Right lung (tissue), 5 donors: Measurements from ENCODE around the gene TSC22D3. TPM values are rescaled to one million over a fixed set of nuclear protein-coding genes. Genes with fewer than 3 reads are reported as not detected.
A peak's percentile ranks its signal among the peaks of the same experiment; 100 is the strongest.

Experiments
- DNase-seq, 2 donors: peaks; one replicate each; pipeline ENCODE4 v3.0.0-alpha.2; 2013
- polyA plus RNA-seq, 5 donors: library from polyadenylated mRNA; unstranded; fragments of 120-200 nt; gene quantifications; one replicate each; pipeline versions ENCODE4 v1.2.1 to v1.2.3, GENCODE V29; 2013; ENCODE audit warnings: inconsistent platforms in 1 of 5, low replicate concordance in 1 of 5; ENCODE audit not compliant: insufficient read length in 5 of 5, insufficient read depth in 1 of 5

The TSC22D3 gene
- polyA plus RNA-seq, 5 donors, result 120 to 130 (median 130) TPM

DNA sequence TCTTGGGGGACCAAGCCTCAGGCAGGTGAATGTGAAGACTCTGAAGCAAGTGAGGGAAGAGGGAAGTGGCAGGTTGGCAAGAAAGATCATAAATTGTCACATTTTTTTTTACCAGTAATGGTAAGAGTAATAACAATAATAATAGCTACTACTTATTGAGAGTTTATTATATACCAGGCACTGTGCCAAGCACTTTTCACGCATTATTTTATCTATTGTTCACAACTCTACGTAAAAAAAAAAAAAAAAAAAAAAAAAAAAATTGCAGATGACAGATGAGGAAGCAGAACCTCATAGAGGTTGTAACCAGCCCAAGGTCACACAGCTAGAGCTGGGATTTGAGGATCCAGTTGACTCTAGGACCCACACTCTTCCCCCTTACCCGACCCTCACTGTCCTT, 40.9 kb downstream of the TSC22D3 start:
- DNase-seq, result no peak

DNA sequence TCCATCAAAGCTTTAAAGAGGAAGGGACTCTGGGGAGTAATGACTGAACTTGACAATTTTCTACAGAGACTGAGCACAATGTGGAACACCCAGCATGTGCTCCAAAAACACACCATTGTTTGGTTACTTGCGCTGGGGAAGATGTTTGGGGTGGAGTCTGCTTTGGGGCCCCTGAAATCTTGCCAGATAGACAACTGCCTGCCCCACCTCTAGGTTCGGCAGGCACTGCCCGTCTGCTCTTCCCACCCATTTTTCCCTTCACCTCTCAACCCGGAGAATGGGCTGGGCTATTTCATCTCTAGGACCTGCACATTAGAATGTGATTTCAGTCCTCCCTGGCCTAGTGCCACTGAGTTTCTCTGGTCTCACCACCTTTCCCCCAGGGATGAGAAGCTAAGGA, 41.9 kb downstream of the TSC22D3 start:
- DNase-seq, result no peak

DNA sequence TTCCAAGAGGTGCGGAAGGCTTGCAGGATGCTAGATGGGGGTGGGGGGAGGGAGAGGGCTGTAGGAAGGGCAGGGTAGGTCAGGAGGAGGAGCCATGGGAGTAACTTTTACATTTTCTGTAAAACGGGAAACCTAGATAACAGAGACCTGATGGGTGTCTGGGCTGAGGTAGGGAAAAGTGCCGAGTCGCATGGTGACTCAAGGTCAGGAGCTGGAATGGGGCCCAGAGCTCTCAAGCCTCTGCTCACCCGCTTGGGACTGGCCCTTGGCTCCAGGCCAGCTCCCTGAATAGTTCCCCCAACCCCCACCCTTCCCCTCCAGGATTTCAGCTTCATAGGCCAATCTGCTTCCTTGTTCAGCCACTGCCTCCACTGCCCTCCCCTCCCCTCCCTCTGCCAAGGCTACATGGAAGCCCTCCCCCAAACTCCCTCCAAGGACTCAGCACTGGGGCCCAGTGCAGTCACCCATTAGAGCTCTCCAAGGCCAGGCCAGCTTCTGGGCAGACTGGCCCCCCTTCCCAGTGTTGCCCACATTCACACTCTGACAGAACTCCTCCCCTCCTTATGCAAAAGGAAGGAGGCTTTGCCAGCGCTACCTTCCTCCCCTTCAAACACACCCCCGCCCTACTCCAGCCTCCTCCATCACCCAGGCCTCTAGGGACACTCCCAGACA, 43.6 kb downstream of the TSC22D3 start:
- DNase-seq, result peak; percentile 78 to 84

DNA sequence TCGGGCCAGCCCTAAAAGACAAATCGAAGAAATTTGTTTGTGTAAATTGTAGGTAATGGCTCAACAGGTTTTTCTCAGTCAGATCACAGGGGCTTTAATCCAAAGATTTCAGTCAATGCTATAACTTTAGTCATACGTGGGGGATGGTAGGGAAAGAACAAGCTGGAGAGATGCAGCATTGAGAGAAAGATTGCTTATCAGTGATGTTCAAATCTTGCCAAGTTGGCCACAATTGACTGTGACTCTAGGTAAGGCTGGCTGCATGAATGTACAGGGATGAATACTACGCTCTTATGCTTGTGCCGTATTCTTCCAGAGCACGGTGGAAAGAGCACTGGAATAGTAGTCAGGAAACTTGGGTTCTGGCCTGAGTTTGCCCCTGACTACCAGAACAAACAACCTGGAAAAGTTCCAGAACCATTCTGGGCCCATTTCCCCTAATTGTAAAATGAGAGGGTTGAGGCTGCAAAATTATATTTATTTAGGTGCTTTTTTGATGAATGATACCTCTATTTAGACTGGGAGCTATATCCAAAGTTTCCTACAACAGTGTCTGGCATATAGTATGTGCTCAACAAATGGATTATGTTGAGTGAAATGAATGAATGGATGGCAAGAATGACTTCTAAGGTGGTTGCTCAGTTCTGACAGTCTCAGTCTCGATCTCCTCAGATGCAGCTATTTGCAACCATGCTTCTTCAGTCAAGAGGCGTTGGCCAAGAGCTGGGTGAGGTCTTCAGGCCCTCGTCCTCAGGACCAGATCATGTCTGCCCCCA, 44.4 kb downstream of the TSC22D3 start:
- DNase-seq, result no peak

DNA sequence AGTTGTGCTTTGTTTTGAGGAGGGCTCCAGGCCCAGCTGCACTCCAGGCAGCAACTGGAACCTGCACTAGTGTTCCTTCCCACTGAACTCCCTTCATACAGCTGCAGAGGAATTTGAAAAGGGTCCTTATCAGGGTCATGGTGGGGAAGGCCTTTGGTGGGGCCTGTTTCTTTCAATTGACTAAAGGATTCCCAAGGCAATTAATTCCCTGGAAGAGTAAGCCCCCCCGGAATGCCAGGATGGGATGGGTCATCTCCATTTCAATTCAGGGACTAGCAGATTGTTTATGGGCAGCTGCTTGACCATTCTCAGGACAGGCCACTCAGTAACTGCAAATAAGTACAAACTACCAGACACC, 45.3 kb downstream of the TSC22D3 start:
- no peak for DNase-seq

DNA sequence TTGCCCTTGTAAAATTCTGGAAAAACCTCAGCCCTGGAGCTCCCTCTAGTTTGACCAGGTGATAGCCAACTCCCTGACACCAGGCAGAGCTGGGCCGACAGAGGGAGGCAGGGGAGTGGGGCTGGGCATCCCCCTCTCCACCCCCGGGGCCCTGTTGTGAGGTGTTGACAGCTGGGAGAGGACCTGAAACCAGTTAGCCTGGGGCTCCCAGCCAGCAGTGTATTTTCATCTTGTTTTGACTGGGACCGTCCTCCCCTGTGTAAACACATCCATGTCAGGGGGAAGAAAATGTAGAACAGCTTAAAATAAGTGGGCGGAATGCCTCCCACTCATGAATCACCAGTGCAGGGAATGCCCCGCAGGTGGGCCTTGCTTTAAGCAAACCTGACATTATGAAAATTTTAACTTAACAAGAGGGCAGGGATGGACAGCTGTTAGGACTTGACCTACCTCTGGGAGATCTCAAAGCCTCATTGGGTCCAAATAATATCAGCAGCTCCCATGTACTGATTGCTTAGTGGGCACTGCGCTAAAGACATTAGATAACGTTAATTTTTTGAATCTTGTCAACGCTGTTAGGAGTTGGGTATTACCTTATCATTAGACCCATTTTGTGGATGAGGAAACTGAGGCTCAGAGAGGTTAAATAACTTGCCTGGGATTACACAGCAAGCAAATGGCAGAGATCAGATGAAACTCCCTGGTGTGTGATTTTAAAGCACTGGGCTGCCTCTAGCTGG, 45.9 kb downstream of the TSC22D3 start:
- DNase-seq, result no peak

DNA sequence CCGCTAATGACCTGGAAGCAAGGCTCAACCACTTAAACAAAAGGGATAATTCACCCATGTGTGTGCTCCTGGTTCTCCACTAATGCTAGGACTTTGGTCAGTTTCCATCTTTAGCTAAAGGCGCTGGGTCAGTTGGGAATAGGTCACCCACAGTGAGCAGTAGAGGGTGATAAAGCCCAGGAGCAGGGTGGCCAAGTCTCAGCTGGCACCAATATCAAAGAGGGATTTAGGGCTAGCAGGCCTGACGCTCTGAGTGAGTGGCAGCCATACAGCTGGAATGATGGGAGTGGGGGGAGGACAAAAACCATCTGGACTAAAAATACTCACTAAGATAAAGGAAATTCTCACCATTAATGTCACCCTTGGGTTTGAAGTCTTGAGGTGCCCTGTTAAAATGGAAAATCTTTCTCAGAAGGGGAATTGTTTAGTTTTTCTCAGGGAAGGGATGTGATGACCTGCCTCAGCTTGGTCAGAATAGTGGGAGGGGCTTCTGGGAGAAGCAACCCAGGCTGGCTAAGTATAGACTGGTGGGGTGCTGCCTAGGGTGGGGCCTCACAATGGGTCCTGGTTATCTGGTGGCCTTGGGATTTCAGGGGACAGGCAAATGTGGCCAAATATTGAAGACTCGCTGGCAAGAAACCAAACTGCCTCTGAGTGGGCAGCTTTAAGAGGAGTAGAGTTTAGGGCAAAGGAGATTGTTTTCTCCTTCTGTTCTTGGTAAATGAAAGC, 47.1 kb downstream of the TSC22D3 start:
- no peak for DNase-seq

DNA sequence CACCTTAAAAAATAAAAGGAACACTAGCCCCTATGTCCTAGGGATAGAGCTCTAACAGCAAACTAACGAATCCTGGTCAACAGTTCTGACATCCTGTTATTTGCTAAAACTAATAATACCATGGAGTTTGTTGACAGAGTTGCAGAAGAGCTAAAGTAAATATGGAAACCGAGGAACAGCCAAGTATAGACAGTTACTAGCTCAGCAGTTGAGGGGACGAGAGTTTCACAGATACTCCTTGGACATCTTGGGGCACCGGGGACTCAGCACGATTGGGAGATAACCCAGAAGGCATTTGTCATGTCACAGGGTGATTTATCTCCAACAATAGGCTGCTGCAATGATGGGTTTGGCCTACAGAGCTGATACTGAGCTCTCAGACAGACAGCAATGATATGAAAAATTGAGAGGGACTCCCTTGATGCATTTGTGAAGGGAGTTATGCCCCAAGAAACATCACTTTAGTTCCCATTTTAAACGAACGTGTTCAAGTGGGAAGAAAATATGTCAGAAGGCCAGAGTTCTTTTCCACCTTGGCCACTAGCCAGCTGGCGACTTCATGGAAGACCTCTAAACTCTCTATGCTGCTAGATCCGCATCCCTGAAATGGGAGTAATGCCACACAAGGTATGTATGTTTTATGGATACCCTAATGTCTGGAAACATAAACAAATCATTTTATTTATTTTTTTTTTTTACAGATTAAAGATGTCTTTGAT, 48.6 kb downstream of the TSC22D3 start:
- no peak for DNase-seq

DNA sequence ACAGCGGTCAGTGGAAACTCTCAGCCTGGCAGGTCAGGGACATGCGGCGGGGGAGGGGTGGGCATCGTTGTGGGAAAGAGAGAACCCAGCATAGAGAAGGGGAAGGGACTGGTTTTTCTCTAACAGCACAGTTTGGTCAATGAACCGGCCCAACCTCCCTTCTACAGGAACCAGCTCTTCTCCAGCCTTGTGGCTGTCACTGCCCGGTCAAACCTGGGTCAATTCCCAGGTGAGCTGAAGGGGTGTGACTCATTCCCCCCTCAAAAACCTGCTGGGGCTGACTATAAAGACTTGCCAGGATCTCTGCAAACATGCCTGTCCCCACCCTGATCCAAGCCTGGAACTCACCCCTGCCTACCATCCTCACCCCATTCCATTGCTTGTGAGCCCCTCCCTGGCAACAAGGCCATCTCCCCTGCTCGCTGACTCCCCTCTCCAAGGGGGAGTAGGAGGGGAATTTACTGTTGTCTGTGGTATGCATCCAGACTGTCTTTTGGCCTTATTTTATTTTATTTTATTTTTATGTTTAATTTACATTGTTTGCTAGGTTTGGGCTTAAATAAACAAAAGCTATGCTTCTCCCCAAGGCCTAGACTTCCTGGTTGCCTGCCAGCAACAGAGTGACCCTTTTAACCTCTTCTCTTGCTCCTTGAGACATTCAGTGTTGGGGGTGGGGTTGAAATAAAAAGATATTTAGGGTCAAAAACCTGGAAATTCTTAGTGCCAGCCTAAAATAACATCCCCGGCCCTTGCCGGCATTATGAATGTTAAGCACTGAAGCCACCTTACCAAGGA, 49.6 kb downstream of the TSC22D3 start:
- no peak for DNase-seq

DNA sequence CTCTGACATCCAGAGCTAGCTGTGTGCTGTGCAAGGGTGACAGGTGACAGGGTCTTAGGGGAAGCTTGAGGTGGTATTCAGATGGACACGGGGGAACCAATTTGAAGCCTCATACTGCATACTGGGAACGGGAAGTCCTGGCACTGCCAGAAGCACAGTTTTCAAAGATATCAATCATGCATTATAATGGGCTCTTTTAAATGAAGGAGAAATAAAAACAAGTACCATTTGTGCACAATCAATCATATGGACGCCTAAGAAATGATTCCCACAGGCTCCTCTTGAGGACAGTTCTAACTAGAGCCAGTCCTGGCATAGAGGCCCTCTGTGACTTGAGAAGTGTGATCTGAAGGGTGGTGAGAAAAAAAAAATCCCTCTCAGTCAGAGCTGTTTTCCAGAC, 50.9 kb downstream of the TSC22D3 start:
- DNase-seq, result no peak

DNA sequence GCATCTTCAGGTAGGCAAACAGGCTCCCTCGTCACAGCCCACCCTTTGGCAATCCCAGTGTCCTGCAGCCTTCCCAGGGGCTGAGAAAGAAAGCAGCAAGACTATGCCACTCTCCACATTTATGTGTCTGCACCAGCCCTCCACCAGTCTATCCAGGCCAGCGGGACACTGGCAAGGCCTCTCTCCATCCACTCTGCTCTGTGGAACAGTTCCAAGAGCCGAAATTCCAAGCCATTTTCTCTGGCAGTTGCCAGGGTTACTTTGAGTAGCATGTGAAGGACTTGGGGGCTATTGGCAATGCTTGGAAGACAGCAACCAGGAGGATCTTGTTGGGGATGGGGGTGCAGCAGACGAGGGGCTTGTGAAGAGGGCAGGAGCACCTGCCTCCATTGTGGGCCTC, 52.1 kb downstream of the TSC22D3 start:
- no peak for DNase-seq

DNA sequence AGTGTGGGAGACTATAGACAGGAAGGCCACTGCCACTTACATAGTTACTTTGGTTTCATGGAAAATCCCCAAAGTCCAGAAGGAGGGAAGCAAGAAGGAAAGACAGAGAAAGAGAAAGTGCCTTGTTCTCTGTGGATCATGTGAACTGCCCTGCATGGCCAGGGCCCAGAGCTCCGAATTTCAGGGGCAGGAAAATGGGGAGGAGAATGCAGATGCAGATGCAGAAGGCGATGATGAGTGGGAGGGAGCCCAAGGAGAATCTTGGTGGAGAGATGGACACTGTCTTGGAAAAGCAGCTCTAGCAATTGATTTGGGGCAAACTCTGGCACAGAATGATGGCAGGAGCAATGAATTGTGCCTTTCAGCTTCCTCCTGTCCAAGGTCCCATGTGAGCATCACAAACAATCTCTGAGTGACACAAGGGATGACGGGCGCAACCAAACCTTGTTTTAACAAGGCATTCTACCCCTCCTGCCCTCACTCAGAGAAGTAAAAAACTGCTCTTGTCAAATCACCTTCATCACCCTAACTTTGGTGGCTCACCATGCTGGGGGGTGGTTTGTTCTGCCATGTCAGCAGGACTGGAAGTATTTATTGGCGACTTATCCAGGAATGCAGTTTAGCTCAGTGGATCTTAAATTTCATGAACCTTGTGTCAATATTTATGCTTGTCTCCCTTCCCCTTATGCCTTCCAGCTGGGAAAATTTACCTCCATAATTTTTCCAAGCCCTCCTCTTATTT, 53.5 kb downstream of the TSC22D3 start:
- DNase-seq, result no peak

DNA sequence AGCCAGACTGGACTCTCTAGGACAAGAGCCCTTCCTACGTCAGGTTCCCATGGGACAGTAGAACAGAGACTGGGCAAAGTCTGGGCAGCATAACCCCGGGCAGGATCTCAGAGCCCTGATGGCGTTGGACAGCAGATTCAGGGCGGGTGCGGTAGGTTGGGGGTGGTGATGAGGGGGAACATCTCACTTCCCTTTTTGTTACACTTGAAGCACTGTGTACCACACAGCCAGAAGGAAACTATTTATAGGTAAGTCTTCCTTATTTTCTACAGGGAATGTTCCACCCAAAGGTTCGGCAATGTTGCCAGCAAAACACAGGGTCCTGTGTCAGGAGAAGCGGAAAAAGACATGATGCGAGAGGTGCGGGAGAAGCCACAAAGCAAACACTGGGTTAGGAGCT, 54.3 kb downstream of the TSC22D3 start:
- no peak for DNase-seq

DNA sequence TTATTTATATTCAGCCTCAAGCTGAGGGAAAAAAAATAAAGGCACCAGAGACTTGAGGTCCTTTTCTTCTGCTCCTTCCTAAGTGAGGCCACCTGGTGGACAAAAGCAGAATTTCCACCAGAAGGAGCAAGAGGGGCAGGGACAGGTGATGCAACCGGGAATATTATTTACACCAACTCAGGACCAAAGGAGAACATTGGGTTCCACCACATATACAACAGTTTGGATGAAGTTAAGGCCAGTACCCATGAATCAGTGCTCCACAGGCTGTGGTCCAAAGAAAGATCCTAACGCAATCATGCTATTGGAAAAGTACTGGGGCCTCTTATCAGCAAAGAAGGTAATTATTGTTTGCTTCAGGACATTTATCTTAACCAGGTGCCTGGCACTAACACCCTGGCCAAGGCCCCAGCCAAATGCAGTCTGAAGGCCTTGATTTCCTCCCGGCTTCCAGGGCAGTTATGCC, 57.4 kb downstream of the TSC22D3 start:
- DNase-seq, result peak in 1 of 2 donors; percentile 64

DNA sequence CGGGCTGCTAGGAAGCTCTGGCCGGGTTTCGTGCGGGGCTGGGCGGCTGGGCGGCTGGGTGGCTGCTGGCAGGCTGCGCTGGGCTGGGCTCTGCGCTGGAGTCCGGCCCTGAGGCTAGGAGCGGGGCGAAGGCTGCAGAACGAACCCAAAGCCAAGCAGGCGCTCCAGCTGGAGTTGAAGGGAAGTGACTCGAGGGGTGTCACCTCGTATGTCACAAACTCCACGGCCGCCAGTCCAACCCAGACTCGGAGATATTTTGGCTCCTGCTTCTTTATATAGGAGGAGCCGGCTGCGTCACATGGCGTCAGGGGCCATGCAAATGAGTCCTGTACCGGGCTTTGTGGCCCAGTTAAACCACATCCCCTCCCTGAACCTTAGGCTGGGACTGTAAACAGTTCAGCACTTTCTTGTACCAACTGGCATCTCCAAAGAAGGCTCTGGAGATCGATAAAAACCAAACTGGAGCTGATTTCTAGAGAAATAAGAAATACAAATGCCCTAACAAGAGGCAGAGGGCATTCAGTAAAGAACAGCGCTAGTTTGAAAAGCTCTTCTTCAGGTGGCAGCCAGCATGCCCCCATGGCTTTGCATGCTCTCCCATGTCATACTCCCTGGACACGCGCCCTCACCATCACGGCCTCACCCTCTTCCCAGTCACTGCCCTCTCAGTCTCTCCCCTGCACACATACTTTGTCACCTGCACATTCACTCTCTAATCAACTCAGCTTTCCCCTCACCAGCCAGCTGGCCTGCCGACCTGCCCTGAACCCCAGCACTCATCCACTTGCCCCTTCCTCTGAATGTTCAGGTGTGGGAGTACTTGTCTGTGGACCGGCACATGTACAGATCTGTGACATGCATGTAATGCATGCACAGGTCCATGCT, 58.5 kb downstream of the TSC22D3 start:
- peak; percentile 68 to 78 for DNase-seq

DNA sequence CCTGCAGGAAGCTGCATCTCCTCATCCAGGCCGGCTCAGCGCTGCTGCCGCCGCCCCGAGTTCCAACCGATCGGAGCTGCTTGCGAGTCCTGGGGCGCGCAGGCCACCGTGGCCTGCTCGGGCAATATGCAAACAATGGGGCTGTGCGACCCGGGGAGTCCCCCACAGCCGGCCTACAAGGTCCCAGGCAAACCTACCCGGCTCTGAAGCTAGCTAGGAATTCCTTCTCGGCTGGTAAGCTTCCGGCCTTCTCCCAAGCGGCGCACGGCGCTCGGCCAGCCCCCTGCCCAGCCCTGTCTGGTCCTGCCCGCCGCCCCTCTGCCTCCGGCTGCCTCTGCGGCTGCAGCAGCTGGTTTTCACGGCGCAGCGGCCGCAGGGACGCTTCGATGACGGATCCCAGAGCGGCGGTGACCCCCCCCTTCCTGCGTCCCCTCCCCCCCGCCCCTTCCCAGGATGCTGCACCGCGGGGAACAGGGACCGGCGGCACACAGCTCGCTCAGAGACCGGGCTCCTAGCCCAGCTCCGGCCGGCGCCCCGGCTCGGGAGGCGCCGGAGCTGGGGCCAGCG, 59.4 kb downstream of the TSC22D3 start:
- DNase-seq, result no peak

DNA sequence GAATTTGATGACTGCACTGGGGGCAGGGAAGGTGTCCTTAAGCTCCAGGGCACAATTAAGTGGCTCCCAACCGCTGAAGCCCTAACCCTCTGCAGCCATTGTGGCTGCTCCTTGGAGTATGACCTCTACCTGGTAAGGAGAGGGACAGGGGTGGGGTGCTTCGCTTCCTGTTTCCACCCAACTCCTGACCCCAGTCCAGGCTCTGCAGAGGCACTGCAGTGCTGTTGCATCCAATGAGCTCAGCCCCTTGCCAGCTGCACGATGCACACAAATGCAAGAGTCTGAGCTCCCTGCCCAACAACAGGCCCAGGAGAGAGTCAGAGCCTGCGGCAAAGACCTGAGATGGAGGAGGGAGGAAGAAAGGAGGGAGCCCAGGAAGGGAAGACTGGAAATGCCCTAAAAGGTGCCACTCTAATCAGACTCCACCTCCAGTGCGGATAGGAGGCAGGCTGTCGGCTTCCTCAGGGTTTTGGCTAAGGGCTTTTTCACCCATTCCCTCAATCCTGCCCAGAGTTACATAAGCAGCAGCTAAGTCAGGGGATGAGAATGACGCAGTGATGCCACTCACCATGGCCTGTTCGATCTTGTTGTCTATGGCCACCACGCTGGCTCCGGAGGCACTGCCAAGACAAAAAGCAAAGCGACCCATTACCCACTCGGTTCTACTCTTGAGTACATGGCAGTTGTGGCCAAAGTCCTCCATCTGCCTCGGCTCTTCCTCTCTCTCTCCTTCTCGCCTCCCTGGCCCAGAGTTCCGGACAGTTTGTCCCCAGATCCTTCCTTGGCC, 60.1 kb downstream of the TSC22D3 start:
- DNase-seq, result no peak
